Measurements from ENCODE around the gene VAMP3.
"Not testable (repeated sequence)": the region's sequence is repeated elsewhere in the genome, so short reads cannot be mapped to it uniquely, and the experiment has no call there.

Gene VAMP3

DNA sequence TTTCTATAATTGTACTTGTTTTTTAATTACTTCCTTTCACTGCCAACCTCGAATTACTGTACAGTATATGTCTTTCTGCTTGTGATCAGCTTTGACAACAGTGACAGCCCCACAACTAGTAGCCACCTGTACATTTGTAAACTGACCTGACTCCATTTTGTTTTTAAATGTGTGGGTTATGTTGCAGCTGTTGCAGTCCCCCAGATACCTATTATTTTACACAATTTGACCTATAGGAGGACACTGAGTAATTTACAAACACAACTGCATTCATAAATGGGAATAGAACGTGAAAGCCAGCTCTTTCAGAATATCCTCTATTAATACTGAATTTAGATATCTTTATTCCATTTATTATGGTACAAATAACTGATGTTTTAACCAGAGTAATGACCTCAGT is 2.5 kb upstream of the VAMP3 start:
- no peak for DNase-seq (ENCODE audit: low spot score)

GRCh38 chr1:7769673-7770412 is 1.3 kb upstream of the VAMP3 start:
- no peak for DNase-seq (ENCODE audit: low spot score)

DNA sequence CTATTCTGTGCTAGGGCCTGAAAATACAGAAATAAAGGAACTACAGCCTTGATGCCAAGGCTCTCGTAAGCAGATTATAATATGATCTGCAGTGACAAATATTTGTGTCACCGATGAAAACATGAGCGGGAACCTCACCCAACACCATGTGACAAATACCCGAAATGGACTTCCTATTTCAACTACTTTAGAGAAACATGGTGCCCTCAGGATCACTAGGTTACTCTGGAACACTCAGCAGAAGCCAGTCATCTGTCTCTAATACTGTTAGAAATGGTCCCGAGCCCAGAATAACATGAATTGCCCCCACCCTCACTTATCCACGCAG is 463 bp upstream of the VAMP3 start:
- no peak for DNase-seq (ENCODE audit: low spot score)

GRCh38 chr1:7771823-7772299 is 765 bp downstream of the VAMP3 start:
- no peak for DNase-seq (ENCODE audit: low spot score)

GRCh38 chr1:7777591-7777990 is 6.5 kb downstream of the VAMP3 start:
- no peak for DNase-seq (ENCODE audit: low spot score)

GRCh38 chr1:7778133-7778628 is 7.1 kb downstream of the VAMP3 start:
- no peak for DNase-seq (ENCODE audit: low spot score)

- no peak for DNase-seq (ENCODE audit: low spot score)
Observed at GRCh38 chr1:7780976-7781375, 9.9 kb downstream of the VAMP3 start.

DNA sequence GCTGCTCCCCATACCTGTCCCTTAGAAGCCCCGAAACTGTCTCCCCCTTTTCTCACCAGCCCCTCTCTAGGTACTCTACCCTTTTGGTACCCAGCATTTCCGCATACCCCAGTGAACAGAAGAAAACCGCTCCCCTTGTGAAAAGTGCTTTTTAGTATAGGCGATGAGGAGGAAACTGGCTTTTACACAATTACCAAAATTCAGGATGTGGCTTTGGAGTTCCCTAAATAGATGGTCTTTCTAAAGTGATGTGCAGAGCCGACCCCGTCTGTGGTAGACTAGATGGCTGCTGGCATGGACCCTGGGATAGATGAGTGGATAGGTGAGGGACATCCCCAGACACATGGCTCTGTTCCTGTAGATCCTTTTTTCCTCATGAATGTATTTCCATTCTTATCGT is 10.4 kb downstream of the VAMP3 start:
- DNase-seq (ENCODE audit: low spot score) = no peak

GRCh38 chr1:7781923-7782495 is 10.9 kb downstream of the VAMP3 start:
- no peak for DNase-seq (ENCODE audit: low spot score)

GRCh38 chr1:7783178-7783711 is 12.1 kb downstream of the VAMP3 start:
- DNase-seq (ENCODE audit: low spot score) = peak; percentile 27

- DNase-seq (ENCODE audit: low spot score) = peak; percentile 81
Observed at GRCh38 chr1:7783826-7784491, 12.9 kb downstream of the VAMP3 start, which contains the start of gene PER3. Gene PER3 (plus strand): TSS chr1:7784291. CDS start chr1:7784878, 587 bp downstream.

DNA sequence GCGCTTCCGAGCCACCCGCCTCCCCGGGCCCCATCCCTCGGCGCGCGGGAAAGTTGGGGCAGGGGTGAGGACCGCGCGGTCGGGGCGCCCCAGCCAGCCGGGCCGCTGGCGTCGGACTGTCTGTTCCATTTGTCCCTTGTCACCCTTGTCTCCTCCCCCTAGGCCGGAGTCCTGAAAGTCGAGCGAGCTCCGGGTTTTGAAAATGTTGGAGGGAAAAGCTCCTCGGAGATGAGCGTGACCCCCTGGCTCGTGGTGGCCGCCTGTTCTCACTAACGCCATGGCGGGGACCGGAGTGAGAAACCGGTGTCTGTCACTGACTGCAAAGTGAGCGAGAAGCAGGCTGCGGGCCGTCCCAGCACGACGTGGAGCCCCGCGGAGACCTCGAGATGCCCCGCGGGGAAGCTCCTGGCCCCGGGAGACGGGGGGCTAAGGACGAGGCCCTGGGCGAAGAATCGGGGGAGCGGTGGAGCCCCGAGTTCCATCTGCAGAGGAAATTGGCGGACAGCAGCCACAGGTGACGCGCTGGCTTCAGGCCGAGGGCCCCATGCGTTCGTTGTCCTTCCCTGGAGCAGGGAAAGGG is 13.5 kb downstream of the VAMP3 start:
- DNase-seq (ENCODE audit: low spot score) = no peak

DNA sequence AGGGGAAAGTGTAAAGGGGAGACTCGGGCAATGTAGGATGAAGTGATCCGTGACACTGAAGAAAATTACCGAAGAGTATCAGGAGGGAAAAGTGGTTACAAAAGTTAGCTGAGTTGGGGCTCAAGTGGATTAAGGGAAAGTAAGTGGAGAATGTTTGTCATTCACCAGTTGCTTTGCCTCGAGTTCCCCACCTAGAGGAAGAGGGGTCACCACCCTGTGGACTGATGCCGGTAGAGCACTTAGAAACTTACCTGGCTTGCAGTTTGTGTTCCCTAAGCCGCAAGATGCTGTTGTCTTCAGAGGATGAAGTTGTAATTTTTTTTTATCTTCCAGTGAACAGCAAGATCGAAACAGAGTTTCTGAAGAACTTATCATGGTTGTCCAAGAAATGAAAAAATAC is 14.0 kb downstream of the VAMP3 start:
- DNase-seq (ENCODE audit: low spot score) = no peak

- no peak for DNase-seq (ENCODE audit: low spot score)
Observed at GRCh38 chr1:7786795-7787194, 15.7 kb downstream of the VAMP3 start.

DNA sequence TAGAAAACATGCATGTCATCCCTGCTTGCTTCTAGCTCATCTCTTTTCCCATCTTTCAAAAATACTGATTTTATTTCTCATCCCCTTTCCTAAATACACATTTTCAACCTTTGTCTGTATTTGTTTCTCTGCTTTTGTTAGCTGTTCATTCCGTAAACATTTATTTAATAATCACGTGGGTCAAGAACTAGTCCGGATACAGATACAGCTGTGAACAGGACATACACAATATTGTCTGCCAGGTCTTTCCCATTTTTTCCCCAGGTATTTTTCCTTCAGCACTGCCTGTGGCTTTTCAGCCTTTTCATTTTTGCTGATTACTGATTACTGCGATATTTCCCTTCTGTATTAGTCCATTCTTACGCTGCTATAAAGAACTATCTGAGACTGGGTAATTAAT is 18.7 kb downstream of the VAMP3 start:
- DNase-seq (ENCODE audit: low spot score) = no peak

DNA sequence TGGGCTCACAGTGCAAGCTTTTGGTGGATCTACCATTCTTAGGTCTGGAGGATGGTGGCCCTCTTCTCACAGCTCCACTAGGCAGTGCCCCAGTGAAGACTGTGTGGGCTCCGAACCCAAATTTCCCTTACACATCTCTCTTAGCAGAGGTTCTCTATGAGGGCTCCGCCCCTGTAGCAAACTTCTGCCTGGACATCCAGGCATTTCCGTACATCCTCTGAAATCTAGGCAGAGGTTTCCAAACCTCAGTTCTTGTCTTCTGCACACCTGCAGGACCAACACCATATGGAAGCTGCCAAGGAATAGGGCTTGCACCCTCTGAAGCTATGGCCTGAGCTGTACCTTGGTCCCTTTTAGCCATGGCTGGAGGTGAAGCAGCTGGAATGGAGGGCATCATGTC is 19.9 kb downstream of the VAMP3 start:
- DNase-seq (ENCODE audit: low spot score) = not testable (repeated sequence)

DNA sequence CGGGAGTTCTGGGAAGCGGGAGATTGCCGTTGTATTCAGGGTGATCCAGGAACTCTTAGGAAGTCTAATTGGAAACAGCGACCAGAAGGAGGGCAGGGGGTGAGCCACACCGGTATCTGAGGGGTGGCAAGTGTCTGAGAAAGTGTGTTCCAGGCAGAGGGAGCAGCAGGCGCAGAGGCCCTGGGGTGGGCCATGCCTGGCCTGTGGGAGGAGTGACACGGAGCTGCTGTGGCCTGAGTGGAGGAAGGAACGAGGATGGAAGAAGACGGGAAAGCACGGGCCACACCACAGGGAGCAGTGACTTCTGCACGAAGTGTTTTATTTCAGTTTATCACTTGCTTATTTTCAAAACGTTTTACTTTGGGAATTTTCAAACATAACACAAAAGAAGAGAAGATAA is 24.3 kb downstream of the VAMP3 start:
- DNase-seq (ENCODE audit: low spot score) = no peak

GRCh38 chr1:7805460-7805859 is 34.4 kb downstream of the VAMP3 start:
- no peak for DNase-seq (ENCODE audit: low spot score)

DNA sequence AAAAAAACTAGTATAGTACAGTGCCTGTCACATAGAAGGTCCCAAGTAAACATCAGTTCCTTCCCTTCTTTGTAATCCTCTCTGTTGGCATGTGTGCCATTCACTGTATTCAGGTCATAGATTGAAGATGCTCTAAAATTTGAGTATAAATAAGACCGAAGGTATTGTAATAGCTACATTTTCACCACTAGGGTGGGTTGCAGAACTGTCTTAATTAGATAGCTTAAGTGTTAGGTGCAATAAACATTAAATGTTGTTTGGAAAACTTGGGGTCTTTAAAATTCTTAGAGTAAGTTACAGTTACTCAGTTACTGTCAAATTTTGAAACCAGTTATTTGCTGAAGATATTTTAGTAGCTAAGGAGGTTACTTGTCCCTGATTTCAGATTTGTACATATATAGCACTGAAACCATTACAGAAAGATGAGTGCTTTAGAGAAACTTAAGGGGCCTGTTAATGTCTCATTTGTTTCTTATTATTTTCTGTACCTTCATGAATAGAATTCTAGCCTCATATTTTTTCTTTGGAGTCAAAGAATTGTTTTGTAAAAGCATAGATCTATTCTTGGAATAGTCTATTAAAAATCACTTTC is 37.3 kb downstream of the VAMP3 start:
- no peak for DNase-seq (ENCODE audit: low spot score)

GRCh38 chr1:7809742-7810141 is 38.6 kb downstream of the VAMP3 start:
- no peak for DNase-seq (ENCODE audit: low spot score)

- no peak for DNase-seq (ENCODE audit: low spot score)
Observed at GRCh38 chr1:7810395-7810794, 39.3 kb downstream of the VAMP3 start.

DNA sequence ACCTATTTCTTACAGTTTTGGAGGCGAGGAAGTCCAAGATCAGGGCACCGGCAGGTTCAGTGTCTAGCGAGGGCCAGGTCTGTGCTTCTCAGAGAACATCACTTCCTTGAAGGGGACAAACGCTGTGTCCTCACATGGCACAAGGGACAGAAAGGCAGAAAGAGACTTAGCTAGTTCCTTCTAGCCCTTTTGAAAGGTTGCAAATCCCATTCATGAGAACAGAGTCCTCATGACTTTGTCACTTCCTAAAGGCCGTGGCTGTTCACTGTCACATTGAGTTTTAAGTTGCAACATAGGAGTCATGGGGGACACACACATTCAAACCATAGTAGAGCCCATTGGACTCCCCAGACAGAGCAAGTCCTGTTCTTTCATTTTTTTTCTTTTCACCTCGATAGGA is 40.4 kb downstream of the VAMP3 start:
- no peak for DNase-seq (ENCODE audit: low spot score)
